ENCODE measurements around the gene SENP3. TPM values are rescaled to one million over a fixed set of nuclear protein-coding genes. Genes with fewer than 3 reads are reported as not detected.

SENP3 gene
- total RNA-seq, 6 experiments from 2014 or later: 12.3 to 33.9 (median 15.1) TPM

- ATAC-seq: peak; percentile 64 to 76 (median 67)
- H3K4me3 ChIP-seq: peak overlapping the region; percentile 14 to 41 (median 37)
- DNase-seq: peak; percentile 87 to 93 (median 91)
- no peaks in the 10 kb centered on the region for H3K36me3 ChIP-seq
- intact Hi-C loops (cut with DNase I): no loop called here
- H3K27ac ChIP-seq: peak overlapping the region; percentile 74 to 92 (median 78)
- H3K9me3 ChIP-seq: no peaks in the 10 kb centered on the region
- TF ChIP-seq CTCF (IDR thresholded peaks at IDR 0.05) (no peak), POLR2A (IDR thresholded peaks at IDR 0.05) (peak; percentile 74)
- WGBS (ENCODE audit: insufficient coverage, low coverage, low lambda C conversion rate, missing lambda C conversion rate): 4% methylated on average over 14 of the region's 21 CpGs
- peaks cover 0 to 27% (median 14%) of the 10 kb centered on the region in 4 donors for H3K4me1 ChIP-seq
- no peaks in the 10 kb centered on the region for H3K27me3 ChIP-seq
Observed at GRCh38 chr17:7557775-7558543, 3.8 kb upstream of the SENP3 start.

- Histone ChIP-seq H3K9me3 (no peaks in the 10 kb centered on the region), H3K36me3 (no peaks in the 10 kb centered on the region), H3K4me1 (peaks cover 0 to 30% (median 15%) of the 10 kb centered on the region in 4 donors), H3K4me3 (peak within 1 kb of the TSS; percentile 14 to 41 (median 37)), H3K27me3 (no peaks in the 10 kb centered on the region), H3K27ac (peak within 1 kb of the TSS; percentile 74 to 92 (median 78))
- ATAC-seq: peak; percentile 10 to 23 (median 22)
- DNase-seq: peak in 2 of 3 donors; percentile 55 to 75
- intact Hi-C loops (cut with DNase I): no loop called here
- WGBS (ENCODE audit: insufficient coverage, low coverage, low lambda C conversion rate, missing lambda C conversion rate): 38% methylated on average over 13 of the region's 16 CpGs
- TF ChIP-seq CTCF (IDR thresholded peaks at IDR 0.05): no peak
- TF ChIP-seq POLR2A (IDR thresholded peaks at IDR 0.05): no peak
Observed at GRCh38 chr17:7558544-7559319, 3.0 kb upstream of the SENP3 start, which contains the start of gene TNFSF13. TNFSF13 (plus strand) TSS chr17:7558750; CDS start chr17:7559040, 290 bp downstream.

GRCh38 chr17:7559320-7560171 is 2.2 kb upstream of the SENP3 start:
- 57% methylated on average over 6 of the region's 18 CpGs for WGBS (ENCODE audit: insufficient coverage, low coverage, low lambda C conversion rate, missing lambda C conversion rate)
- ATAC-seq (no peak), DNase-seq (no peak)
- peak overlapping the region; percentile 3 to 41 (median 37) for H3K4me3 ChIP-seq
- intact Hi-C loops (cut with DNase I): loop anchor here (5.0 to 10.0 kb wide), 2 partner anchors 45 to 47 kb away; no protein-coding TSS in a partner anchor
- H3K27me3 ChIP-seq: no peaks in the 10 kb centered on the region
- H3K4me1 ChIP-seq: peaks cover 0 to 30% (median 15%) of the 10 kb centered on the region in 4 donors
- H3K9me3 ChIP-seq: no peaks in the 10 kb centered on the region
- H3K27ac ChIP-seq: peak overlapping the region; percentile 74 to 92 (median 78)
- no peak for TF ChIP-seq POLR2A (IDR thresholded peaks at IDR 0.05)
- no peak for TF ChIP-seq CTCF (IDR thresholded peaks at IDR 0.05)
- peaks cover 0 to 3% (median 0%) of the 10 kb centered on the region in 4 donors for H3K36me3 ChIP-seq

Data from right lobe of liver (tissue), 6 donors.